Inflammatory macrophage treated with lipopolysaccharide for 1 hour (primary cell): ENCODE results near the gene ZDHHC24.

Source experiments
- DNase-seq, 2 donors: peaks; one replicate each; pipeline ENCODE4 v3.0.0-alpha.2; 2020 to 2022

Gene ZDHHC24

DNA sequence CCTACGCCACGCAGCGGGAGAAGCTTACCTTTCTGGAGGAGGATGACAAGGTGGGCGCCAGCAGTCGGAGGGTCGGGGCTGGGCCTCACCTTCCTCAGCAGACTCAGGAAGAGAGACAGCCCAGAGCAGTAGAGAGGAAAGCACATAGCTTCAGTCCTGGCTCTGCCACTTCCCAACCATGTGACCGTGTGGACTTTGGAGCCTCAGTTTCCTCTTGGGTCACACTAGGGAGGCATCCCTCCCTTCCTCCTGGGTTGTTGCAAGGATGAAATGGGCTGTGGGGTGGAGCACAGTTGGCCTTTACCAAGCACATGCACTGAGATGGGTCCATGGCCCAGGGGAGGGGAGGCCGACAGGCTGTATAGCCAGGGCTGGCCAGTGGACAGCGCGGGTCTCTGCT, 52.7 kb downstream of the ZDHHC24 start:
- no peak for DNase-seq

DNA sequence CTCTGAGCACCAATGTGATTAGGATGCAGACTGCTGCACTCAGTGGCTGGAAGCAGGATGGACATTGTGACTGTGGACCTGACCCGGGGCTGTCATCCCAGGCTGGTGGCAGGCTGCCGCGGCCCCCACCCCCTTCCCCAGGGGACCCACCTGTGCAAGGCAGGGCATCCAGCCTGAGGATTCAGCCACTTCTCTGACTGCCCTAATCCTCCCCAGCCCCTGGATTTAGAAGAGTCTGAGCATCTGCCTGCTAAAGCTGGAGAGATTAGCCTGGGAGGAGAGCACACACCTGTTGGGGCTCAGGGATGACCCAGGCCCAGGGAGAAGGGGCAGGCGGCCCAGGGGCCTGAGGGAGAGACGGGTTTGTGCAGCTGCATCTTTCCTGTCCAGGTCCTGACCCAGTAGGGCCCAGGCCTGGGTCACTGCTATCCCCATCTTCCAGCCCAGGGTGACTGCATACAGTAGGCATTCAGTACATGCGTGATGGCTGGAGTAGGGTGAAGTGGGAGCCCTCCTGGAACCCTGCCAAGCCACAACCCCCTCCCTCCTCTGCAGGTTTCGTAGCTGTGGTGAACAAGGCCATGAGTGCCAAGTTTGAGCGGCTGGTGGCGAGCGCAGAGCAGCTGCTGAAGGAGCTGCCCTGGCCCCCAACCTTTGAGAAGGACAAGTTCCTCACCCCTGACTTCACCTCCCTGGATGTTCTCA, 53.5 kb downstream of the ZDHHC24 start:
- no peak for DNase-seq

DNA sequence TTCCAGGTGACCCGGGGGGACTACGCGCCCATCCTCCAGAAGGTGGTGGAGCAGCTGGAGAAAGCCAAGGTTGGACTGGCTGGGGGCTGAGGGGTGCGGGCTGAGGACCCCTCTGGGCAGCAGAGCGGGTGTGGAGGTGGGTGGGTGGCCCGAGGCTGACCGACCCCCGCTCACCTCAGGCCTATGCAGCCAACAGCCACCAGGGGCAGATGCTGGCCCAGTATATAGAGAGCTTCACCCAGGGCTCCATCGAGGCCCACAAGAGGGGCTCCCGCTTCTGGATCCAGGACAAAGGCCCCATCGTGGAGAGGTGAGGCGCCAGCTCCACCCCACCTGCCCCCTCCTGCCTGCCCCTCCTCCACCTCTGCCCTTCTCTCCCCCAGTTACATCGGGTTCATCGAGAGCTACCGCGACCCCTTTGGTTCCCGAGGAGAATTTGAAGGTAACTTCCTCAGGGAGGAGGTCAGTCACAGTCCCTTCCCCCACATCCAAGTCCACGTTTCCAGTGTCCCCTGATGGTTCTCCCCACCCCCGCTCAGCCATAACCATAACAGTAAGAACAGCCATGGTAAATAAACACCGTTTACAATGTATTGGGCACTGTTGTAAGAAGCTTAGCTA, 54.4 kb downstream of the ZDHHC24 start:
- no peak for DNase-seq

DNA sequence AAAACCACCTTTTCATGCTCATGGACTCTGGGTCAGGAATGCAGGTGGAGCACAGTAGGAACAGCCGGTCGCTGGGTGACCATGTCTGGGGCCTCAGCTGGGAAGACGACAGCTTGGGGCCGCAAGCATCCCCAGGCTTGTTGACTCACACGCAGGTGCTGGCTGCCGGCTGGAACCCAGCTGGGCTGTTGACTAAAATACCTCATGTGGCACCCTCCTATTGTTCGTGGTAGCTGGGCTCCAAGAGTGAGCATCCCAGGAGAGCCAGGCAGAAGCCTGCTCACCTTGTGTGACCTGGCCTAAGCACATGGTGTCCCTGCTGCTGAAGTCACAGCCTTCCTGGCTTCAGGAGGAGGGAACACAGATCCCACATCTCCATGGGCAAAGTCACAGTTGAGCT, 56.2 kb downstream of the ZDHHC24 start:
- DNase-seq = no peak

DNA sequence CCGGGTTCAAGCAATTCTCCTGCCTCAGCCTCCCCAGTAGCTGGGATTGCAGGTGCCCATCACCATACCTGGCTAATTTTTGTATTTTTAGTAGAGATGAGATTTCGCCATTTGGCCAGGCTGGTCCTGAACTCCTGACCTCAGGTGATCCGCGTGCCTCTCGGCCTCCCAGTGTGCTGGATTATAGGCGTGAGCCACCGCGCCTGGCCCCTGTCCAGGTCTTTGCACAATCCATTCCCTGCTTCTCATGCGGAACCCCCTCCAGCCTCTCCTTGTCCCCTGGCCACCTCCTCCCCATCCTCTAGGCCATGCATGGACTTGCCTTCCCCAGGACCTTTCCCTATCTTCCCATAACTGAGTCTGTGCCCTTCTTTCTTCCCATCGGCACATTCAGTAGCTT, 56.9 kb downstream of the ZDHHC24 start:
- no peak for DNase-seq

DNA sequence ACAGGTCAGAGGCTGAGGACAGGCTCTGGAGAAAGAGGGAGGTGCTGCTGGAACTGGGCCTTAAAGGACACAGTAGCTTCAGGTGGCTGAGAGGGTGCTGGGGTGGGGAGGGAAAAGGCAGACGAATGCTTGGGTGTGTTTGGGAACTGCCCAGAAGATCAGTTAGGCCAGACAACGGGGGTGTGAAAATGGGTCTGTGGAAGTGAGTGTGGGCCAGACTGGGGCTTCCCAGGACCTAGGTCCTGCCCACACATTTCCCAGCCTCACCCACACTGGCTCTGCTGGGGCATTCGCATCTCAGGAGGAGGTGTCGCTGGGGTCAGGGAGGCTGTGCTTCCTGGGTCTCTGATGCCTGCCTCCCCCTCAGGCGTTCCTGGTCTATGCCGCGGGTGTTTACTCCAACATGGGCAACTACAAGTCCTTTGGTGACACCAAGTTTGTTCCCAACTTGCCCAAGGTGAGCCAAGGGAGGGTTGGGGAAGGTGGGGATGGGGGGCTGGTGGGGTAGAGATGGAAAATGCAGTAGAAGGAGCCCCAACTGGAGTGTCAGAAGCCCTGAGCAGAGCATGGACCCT, 61.0 kb downstream of the ZDHHC24 start:
- DNase-seq = peak; percentile 6 to 66

DNA sequence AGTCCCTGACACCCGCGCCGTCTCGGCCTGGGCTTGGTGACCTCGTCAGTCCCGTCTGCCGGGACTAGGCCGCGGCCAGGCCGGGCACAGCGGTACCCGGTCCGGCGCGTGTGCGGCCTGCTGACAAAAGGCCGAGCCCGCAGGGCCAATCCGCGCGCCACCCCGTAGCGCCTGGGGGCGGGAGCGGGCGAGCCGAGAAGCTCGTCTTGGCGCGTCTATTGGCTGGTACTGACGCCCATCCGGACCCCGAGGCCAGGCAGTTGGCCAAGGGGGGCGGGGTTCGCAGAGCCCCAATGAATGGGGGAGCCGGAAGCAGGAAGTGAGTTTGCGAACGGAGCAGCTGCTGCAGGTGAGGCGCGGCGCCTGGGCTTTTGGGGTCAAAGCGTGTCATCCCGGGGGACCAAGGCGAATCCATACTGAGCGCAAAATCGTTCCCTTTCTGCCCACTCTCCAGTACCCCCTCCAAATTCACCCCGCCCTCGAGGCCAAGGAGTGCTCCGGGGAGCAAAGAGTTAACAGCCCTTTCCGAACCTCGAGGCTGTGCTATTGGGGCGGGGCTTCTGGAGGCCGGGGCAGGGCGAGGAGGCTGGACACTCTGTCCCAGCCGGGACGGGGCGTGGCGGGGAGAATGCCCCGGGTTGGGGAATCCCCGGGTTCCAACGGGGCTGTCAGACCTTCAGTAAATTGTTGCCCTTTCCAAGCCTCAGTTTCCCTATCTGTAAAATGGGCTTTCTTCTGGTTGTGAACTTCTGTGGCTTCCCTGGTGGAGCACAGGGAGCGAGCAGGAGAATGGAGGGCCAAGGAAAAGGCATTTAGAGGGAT, 65.5 kb downstream of the ZDHHC24 start, which contains the start of gene DPP3:
TSS of gene DPP3 (plus strand) at position 318 of the 822 bp plus-strand sequence. CDS start 1,767 bp downstream, outside the sequence.
- DNase-seq = peak; percentile 97 to 98

DNA sequence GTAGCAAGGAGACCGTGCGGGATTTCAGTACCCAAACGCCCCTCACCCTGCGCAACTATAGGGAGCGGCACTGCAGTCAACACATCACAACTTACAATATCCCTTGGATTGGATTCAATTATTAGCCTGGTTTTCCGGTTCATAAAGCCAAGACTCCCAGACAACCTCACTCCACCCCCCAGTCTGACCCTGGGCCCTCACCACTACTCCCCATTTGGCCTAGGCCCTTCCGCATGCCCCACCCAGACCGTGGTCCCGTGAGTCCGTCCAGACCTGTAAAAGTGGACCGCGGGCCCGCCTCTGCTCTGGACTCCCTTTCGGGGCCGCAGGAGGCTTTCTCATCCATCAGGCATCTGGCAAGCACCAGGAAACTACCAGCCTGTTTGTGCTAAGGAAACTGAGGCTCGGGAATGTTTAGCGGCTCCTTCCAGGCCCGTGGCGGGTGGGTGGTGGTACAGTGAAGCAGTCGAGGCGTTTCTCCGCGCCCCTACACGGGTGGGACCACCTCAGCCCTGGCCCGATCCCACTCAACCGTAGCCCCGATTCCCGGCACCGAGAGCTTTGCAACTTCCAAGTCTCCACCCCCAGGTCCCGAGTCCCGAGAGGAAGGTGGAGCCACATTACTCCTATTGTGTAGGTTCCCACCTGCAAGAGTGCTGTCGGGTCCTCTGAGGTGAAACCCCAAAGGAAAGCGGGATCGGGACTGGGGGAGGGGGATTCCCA, 66.3 kb downstream of the ZDHHC24 start:
- DNase-seq = no peak

DNA sequence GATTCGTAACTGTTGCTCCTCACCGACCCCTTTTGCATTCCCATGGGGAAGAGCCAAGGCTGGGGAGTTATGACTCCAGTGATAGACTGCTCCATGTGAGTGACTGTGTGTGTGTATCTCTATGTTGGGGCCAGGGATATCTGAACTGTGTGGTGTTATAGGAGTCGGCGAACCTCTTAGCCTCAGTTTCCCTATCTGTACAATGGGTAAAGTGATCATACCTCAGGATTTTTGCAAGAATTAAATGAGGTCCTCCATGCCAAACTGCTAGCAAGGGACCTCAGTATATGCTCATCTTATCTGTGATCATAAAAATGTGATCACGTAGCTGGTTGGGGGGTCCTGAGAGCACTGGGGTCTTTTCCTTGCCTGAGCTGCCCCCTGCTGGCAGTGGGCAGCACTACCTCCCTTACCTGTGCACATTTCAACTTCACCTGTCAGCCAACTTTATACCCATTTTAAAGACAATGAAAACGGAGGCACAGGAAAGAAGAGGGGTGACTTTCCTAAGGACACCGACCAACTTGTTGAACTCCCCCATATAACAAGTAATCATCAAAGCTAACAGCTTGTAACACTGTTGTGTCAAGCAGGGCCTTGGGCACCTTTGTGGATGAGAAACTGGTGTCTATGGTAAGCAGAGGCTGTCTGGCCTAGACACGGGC, 67.0 kb downstream of the ZDHHC24 start:
- DNase-seq = no peak

DNA sequence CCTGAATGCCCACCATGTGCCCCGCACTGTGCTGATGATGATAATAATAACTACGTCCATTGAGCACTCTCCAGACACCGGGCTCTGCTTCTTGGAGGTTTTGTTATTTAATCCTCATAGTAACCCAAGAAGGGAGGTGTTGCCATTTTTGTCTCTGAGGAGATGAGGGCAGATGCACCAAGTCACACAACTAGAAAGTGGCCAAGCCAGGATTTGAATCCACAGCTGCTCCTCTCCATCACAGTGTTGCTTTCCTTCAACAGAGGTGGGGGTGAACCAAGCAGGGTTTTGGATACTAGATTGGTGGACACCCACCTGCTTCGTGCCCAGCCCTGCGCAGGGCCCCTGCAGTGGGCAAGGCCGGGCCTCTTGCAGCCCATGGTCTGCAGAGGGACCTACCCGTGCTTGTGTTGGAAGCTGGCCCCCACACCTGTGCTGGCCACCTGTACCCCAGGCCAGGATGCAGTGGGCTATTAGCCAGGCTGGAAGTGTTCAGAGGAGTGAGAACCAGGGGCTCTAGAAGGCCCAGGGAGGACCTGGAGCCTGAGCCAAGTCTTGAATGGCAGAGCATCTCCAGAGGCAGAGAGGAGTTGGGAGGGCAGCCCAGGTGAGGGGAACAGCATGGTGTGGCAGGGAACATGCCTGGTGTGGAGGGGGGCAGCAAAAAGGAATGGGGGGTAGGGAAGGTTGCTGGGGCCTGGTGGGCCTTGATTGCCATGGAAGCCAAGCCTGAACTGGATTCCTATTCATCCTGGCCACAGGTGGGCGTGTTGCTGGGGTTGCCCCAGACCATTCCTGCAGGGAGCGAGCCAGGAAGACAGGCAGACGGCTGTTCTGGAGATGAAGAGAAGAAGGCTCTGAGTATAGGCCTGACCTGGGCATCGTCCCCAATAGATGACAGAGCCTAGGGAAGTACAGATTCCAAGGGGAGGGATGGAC, 68.3 kb downstream of the ZDHHC24 start:
- no peak for DNase-seq

DNA sequence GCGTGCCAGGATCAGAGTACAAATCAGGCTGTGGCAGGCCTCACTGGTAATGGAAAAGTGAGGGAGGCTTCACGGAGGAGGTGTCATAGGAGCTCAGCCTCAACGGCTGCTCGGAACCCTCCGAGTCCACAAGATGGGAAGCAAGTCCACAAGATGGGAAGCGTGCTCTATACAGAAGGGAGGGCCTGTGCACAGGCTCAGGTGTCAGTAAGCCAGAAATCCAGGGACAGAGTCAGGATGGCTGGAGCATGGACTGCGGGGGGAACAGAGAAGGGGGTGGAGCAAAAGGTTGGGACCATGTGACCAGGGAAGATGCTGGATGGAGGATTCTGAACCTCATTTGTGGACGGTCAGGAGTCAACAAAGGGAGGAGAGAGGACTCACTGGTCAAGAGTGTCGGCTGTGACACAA, 69.0 kb downstream of the ZDHHC24 start:
- no peak for DNase-seq

DNA sequence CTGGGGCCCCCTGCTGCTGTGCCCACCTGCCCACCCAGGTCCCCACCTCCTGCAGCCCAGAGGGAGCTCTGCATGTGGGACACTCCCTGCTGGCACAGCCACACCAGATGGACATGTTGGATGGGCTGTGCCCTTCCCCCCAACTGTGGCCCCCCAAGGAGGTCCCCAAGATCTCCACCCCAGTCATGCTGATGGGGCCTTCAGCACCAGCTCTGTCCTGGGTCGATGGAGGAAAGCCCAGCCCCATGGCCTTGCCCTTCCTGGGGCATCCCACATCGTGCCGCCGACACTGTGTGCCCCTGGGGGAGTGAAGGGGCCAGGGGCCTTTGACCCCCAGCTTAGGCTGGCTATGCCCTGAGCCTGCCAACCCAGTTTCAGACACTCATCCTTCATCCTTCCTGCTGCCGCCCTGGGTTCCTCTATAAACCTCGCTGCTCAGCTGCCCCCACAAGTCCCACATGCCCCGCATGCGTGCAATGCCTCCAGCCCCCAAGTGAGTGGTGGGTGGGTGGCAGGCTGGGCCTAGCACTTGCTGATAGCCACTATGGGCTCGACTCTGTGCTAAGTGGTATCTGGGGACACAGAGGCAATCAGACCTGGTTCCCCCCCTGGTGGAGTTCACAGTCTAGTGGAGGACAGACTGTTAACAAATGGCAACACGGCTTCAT, 69.5 kb downstream of the ZDHHC24 start:
- no peak for DNase-seq

DNA sequence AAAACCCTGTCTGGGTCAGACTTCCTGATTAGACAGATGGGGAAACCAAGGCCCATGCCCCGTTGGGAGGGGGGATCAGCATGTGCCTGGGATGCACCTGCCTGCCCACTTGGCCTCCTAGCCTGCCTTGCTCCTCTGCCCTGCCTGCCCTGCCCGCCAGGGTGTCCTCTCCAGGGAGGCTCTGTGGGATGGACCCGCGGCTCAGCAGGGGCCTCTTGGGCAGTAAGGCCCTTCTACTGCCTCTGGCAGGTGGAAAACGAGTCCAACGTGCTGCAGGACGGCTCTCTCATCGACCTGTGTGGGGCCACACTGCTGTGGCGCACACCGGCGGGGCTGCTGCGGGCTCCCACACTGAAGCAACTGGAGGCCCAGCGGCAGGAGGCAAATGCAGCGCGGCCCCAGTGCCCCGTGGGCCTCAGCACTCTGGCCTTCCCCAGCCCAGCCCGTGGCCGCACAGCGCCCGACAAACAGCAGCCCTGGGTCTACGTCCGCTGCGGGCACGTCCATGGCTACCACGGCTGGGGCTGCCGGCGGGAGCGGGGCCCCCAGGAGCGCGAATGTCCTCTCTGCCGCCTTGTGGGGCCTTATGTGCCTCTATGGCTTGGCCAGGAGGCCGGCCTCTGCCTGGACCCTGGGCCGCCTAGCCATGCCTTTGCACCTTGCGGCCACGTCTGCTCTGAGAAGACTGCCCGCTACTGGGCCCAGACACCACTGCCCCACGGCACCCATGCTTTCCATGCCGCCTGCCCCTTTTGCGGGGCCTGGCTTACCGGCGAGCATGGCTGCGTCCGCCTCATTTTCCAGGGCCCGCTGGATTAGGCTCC, 70.3 kb downstream of the ZDHHC24 start:
- DNase-seq = no peak

DNA sequence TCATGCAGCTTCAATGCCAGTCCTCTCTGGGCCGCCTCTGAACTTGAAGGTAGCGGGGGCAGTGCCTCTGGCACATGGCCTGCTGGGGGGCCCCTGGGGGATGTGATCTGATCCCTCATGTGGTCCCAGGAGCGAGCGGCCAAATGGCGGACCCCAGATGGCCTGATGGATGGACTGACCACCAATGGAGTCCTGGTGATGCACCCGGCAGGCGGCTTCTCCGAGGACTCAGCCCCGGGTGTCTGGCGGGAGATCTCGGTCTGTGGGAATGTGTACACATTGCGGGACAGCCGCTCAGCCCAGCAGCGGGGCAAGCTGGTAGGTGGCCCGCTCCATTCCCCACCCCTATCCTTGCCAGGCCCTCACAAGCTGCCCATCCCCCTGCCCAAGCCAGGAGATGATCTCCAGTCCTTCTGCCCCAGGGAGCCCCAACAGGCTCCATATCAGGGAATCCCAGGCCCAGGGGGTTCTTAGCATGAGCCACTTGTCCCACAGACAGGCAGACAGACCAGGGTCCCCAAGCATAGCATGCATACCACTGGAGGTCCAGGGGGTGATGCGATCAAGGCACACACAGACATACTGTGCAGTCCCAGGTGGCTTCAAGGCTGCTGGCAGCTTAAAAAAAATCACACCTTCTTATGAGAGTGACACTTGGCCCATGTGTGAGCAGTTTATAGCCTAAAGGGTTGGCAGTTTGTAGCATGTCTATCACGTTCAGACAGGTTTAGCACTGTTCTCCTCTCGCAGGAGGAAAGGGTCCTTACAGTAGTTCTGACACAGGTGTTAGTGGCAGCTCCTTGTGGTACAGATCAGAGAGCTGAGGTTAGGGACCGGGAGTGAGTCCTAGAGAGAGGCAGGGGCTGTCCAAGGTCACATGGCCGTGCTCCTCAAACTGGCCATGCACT, 72.0 kb downstream of the ZDHHC24 start:
- no peak for DNase-seq

DNA sequence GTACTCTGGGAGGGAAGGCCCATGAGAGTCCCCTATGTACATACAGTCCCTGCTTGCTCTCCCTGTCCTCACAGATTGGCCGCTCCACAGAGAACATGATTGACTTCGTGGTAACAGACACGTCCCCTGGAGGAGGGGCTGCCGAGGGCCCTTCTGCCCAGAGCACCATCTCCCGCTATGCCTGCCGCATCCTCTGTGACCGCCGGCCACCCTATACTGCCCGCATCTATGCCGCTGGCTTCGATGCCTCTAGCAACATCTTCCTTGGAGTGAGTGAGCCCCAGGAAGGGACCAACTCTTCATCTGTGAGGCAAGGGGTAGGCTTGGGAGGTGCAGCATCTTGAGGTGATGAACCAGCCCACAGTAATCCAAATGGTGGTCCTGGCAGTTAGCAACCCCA, 72.7 kb downstream of the ZDHHC24 start:
- DNase-seq = no peak

DNA sequence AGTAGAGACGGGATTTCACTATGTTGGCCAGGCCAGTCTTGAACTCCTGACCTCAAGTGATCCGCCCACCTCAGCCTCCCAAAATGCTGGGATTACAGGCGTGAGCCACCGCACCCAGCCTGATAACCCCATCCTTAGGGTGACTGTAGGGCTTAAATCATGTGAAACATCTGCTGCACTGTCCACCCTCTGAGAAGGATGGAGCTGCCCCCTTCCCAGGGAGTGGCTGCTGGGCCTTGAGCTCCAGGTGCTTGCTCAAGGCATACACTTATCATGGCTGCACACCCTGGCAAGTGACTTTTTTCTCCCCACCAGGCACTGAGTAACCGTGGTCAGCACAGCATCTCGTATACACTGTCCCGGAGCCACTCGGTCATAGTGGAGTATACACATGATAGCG, 73.8 kb downstream of the ZDHHC24 start:
- no peak for DNase-seq

DNA sequence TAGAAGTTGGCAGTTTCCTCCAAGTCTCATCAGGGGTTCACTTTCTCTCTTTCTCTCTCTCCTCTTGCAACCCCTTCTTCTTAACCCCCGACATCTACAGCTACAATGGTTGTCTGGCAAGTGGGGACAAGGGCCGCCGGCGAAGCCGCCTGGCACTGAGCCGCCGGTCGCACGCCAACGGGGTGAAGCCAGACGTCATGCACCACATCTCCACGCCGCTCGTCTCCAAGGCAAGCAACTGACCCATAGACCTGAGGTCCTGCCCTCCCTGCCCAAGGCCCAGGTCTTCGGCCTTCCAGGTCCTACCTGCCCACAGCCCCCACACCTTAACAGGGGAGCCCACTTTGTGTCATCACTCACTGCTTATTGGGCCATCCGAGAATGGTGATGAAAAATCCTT, 74.7 kb downstream of the ZDHHC24 start:
- DNase-seq = no peak
